Epithelial cell of esophagus (primary cell): ENCODE data around the gene RELT.

Source experiments
- DNase-seq: peaks from one replicate; pipeline ENCODE4 v3.0.0; 2010; ENCODE audit warnings: low read depth
- H3K4me3 ChIP-seq: 2 replicates; pipeline ENCODE4 v1.5.1; 2011; ENCODE audit warnings: mild to moderate bottlenecking, low read length, control low read depth
- TF ChIP-seq, protein P1 (sequence below): IDR thresholded peaks from 2 replicates; pipeline ENCODE4 v1.5.1; 2011; ENCODE audit warnings: low read depth, mild to moderate bottlenecking, low read length, control low read depth, inconsistent platforms; ENCODE audit not compliant: insufficient read depth; ENCODE audit errors: missing control alignments

RELT gene

DNA sequence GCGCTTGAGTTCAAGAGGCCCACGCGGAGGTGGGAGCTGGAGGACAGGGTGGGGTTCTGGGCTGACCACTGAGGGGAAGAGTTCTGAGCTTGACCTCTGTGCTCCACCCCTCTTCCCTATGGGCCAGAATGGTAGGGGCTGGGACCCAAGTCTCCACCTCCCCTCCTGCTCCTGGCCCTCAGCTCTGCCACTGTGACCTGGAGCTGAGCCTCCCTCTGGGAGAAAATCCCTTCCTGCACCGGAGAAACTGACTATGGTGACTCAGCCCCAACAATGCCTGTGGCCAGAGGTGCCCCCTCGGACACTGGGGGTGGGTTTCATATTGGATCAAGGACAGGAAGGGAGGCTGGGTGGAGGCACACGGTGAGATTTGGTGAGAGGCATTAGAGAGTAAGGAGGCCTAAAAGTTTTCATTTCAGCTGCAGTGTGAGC lies 23.0 kb downstream of the RELT start:
- H3K4me3 ChIP-seq = no peak overlapping the region
- TF ChIP-seq, protein P1, sequence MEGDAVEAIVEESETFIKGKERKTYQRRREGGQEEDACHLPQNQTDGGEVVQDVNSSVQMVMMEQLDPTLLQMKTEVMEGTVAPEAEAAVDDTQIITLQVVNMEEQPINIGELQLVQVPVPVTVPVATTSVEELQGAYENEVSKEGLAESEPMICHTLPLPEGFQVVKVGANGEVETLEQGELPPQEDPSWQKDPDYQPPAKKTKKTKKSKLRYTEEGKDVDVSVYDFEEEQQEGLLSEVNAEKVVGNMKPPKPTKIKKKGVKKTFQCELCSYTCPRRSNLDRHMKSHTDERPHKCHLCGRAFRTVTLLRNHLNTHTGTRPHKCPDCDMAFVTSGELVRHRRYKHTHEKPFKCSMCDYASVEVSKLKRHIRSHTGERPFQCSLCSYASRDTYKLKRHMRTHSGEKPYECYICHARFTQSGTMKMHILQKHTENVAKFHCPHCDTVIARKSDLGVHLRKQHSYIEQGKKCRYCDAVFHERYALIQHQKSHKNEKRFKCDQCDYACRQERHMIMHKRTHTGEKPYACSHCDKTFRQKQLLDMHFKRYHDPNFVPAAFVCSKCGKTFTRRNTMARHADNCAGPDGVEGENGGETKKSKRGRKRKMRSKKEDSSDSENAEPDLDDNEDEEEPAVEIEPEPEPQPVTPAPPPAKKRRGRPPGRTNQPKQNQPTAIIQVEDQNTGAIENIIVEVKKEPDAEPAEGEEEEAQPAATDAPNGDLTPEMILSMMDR = no peak
- no peak for DNase-seq

DNA sequence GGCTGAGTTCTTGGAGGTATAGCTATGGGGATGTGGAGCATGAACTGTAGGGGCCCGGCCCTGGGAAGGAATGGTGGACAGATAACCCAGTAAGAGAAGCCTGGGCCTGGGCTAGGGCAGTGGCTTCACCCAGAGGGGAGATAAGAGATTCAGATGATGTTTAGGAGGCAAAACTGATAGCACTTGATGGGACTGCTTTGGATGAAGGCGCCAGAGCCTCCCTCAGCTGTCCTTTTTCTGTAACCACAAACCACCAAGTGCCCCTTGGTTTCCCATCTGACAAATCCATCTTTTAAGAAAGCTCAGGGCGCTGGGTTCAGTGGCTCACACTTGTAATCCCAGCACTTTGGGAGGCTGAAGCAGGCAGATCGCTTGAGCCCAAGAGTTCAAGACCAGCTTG lies 23.4 kb downstream of the RELT start:
- DNase-seq = no peak
- no peak overlapping the region for H3K4me3 ChIP-seq
- TF ChIP-seq, protein P1 = no peak

DNA sequence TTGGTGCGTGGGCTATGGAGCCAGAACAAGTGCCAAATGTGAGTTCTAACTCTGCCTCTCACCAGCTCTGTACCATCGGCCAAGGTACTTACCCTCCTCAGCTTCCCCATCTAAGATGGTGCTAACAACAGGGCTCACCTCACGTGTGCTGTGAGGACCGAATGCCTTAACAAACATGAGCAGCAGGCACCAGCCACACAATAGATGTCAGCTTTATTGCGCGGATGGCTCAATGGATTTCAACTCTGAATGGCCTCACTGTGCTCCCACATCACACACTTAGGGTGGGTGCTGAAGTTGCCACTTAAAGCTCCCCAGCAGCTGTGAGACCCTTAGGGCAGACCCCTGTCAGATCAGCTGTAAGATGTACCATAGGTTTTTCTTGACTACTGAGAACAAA lies 24.1 kb downstream of the RELT start:
- H3K4me3 ChIP-seq = no peak overlapping the region
- TF ChIP-seq, protein P1 = no peak
- DNase-seq = no peak

DNA sequence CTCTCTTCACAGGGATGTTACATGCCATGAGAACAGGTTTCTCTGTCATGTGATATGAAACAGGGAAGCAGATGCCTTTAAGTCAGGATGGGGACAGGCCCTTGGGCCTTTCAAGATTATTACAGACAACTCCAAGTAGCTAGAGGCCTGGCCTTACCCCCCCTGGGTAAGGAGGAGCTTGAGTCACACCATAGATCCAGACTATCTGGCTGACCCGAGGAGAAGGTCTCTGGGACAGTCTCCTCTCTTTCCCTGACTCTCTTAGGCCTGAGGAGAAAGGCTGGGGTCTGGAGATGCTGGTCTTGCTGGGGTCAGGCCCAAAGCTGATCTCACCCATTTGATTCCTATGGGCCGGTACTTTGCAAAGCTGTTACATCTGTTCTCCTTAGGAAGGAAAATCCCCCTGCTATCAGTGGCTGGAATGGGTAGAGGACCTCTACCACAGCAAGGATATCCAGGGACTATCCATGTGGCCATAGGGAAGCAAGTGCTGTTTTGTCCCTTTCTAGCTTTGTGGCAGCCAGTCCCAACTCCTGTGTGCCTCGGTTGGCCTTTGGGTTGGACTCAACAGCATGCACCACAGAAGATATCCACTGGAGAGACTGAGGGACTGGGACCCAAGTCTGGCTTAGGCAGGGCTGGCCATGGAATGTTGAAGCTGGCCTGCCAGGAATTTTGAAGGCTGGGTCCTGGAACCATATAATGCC lies 25.2 kb downstream of the RELT start:
- TF ChIP-seq, protein P1 = no peak
- H3K4me3 ChIP-seq = no peak overlapping the region
- no peak for DNase-seq

DNA sequence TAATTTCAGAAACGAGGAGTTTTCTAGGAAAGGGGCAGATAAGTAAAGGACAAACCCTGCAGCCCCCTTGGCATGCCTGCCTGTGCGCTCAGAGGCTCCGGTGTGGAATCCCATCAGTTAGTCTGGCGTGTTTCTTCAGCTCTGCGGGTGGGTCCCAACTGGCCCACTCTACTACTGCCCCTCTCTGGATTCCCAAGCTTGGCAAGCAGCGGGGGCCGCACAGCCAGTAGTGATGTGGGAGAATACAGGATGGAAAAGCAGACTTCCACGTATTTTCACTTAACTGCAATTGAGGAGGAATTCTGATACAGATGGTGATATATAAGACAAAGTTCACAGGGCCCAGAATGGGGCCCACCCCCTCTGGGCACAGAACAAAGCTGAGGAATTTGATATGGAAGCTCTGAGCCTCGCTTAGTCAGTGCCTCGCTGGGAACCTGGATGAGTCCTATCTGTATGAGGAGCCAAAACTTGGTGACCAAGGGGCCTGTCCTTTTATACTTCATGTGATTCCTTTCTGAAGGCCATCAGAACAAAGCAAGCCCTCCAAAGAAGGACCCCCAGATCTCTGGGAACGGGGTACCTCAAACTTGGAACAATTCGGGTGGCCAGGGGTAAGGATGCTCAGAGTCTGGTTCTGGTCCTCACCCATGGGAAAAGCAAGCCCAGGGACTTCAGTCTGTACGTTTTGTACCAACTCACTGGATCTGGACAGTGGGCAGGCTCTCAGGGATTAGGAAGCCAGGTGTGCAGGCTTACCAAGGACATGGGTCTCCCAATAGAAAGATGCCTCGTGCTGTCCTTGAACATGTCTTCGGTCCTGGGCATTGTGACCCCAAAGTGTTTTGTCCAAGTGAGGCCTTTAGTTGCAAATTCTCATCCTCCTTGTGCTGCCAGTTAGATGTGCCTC lies 26.0 kb downstream of the RELT start:
- TF ChIP-seq, protein P1 = no peak
- DNase-seq = no peak
- H3K4me3 ChIP-seq = no peak overlapping the region

DNA sequence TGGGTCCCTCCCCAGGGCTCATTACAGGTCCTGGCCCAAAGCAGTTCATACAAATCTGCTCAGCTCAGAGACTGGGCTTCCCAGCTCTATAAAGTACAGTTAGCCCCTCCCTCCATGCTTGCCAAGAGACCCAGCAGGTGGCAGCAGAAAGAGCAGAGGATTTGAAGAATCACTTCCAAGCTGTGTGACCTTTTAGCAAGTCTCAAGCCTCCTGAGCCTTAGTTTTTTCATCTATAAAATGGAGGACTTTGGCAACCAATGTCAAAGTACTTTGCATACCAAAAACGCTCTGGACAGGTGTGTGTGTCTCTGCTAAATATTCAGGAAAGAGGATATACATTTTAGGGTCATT lies 26.6 kb downstream of the RELT start:
- H3K4me3 ChIP-seq = no peak overlapping the region
- DNase-seq = peak; percentile 28
- TF ChIP-seq, protein P1 = peak; percentile 29

DNA sequence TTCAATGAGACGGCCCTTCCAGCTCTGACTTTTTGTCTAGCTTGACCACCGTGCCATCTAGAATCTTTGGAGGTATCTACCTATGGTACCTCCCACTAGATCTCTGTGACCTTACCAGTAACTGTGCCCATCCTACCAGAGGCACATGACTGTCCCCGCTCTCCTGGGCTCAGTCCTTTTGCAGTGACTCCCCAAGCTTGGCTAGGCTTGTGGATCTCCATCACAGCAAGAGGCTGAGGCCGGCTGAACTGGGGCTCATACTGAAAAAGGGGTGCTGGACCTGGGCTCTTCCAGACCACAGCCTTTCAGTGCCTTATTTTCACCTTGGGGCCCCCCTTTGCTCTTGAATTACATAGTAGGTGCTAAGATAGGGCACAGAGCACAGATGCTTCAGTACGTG lies 27.3 kb downstream of the RELT start:
- DNase-seq = no peak
- H3K4me3 ChIP-seq = no peak overlapping the region
- TF ChIP-seq, protein P1 = no peak
